NCI-H146 (cell line): ENCODE data around the gene AP1S1.
"Not testable (repeated sequence)": the region's sequence is repeated elsewhere in the genome, so short reads cannot be mapped to it uniquely, and the experiment has no call there.

Experiments used
- DNase-seq: peaks from one replicate; lab custom pipeline; 2025; lab: John Stamatoyannopoulos, UW

Gene AP1S1

GRCh38 chr7:101170617-101171441 lies 16.6 kb downstream of the AP1S1 start:
- no peak for DNase-seq

DNA sequence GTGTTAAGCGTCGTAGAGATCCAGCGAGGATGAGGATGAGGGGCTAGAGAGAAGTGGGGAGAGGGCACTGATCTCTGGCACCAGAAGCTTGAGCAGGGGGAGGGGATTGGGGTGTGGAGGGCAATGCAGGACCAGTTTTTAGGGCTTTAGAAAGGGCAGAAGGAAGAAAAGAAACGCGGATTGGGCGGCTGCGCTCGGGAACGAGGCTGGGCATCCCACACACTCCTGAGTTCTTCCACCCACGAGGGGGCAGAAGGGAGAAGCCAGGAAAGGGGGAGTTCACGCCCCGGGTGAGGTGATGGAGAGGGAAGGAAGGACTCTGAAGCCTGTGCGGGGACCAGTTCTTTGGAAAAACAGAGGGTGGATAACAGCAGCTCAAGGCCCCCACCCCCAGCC lies 17.2 kb downstream of the AP1S1 start:
- peak; percentile 13 for DNase-seq

DNA sequence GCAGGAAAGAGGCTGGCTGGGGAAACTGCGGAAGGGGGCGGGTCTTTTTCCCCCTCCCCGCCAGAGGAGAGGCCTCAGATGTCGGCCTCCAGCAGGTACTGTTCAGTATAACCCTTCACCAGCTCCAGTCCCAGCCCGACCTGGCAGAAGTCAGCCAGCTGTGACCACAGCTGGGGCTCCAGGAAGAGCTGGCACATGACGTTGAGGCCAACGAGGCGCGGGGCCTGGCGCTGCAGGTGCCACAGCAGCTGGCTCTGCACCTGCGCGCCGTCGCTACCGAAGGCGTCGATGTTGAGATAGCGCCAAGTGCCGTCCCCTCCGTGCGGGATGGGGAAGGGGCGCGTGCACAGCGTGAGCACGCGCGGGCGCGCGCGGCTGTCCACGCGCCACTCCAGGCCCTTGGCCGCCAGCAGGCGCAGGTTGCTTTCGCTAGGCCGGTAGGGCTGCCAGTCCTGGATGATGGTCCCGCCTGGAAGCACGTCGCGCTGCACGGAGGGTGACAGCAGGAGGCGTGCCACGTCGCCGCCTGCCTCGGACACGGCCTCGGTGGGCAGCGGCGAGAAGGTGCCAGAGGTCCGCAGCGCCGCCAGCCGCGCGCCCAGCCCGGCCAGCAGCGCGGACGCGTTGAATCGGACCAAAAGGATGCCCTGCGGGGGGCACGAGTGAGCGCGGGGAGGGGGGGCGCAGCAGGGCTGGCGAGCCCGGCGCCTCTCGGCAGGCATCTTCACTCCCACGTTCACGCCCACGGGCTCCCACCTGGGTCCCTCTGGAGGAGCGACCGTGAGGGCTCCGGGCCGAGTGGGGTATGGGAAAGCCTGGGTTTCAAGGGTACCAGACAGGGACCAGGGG lies 18.0 kb downstream of the AP1S1 start:
- DNase-seq: peak; percentile 55

GRCh38 chr7:101172854-101173751 lies 18.8 kb downstream of the AP1S1 start:
- peak; percentile 61 for DNase-seq

GRCh38 chr7:101173752-101174244 lies 19.5 kb downstream of the AP1S1 start:
- DNase-seq: peak; percentile 41

DNA sequence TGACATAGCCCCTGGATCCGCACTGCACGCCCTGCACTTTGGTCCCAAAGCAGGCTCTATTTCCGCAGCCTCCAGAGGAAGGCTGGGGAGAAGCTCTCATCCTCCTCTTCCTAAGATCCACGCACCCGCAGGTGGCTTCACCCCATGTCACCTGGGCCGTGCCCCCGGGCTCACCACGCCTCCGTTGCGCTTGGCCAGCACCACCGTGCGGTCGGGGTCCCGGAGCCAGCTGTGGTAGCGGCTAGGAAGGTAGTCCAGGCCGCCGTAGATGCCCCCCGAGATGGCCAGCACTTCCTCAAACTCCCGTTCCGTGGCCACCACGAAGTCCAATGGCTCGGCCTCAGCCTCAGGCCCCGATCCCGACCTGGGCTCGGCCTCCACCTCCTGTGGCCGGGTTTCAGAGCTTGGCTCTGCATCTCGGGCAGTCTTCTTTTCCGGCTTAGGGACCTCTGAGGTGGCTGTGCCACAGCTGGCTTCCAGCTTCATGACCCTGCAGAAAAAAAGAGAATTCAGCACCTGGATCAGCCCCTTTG lies 20.1 kb downstream of the AP1S1 start:
- DNase-seq: no peak

GRCh38 chr7:101175664-101176063 lies 21.4 kb downstream of the AP1S1 start:
- DNase-seq: no peak

- DNase-seq: no peak
Observed at GRCh38 chr7:101177644-101178043, 23.4 kb downstream of the AP1S1 start.

DNA sequence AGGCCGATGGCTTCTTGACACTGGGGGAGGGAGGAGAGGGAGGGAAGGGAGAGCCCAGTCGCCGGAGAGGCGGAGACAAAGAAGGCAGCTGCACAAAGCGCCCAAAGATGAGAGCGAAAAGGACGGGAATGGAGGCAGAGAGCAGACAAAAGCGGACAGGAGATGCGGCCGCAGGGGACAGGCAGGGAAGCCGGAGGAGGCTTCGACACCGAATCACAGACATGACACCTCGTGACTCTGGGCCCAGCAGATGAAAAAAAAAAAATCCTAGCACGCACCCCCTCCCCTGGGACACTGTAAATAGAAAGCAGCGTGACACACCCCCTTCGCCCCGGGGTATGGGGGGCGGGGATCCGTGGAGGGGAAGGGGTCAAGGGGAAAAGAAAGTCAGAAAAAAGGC lies 24.8 kb downstream of the AP1S1 start:
- DNase-seq: peak; percentile 58

- no peak for DNase-seq
Observed at GRCh38 chr7:101179713-101180112, 25.4 kb downstream of the AP1S1 start.

- DNase-seq: no peak
Observed at GRCh38 chr7:101180130-101180755, 26.0 kb downstream of the AP1S1 start, which contains the start of gene NAT16. Gene NAT16 (minus strand): TSS chr7:101180293. CDS start chr7:101174807, 5,486 bp downstream.

- DNase-seq: no peak
Observed at GRCh38 chr7:101185258-101185839, 31.1 kb downstream of the AP1S1 start.

DNA sequence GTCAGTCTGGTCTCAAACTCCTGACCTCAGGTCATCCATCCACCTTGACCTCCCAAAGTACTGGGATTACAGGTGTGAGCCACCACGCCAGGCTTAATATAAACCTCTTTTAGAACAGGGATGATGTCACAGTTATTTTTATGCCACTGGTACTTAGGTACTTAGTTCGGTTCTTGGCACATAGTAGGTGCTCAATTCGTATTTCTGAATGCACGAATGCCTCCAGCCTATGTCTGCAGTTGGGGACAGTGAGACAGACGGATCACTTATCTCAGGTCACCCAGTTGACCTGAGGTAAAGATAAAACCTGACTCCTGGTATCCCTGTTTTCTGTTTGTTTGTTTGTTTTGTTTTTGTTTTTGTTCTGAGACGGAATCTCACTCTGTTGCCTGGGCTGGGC lies 31.9 kb downstream of the AP1S1 start:
- no peak for DNase-seq

DNA sequence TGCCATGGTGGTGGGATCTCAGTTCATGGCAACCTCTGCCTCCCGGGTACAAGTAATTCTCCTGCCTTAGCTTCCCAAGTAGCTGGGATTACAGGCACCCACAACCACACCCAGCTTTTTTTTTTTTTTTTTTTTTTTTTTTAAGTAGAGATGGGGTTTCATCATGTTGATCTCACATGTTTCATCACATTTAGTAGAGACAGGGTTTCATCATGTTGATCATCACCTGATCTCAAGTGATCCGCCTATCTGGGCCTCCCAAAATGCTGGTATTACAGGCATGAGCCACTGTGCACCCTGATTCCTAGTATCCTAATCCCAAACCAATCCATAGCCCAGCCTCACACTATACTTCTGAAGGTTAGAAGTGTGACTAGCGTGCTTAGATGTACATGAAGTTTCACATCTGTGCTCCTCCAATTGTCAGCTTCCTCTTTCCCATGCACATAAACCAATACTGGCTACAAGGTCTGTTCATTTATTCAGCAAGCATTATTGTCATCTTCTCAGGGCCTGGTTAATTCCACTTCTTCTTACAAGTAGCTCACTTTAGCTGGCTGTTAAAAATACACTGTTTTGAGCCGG lies 32.7 kb downstream of the AP1S1 start:
- DNase-seq: no peak

DNA sequence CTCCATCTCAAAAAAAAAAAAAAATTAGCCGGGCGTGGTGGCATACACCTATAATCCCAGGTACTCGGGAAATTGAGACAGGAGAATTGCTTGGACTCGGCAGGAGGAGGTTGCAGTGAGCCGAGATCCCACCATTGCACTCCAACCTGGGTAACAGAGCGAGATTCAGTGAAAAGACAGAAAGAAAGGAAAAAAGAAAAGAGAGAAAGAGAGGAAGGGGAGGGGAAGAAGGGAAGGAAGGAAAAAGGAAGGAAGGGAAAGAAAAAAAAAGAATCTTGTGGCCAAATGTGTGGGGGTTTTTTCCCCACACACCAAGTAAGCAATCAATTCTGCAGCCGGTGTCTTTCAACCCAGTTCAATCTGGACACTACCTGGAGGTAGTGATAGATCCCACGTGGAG lies 34.8 kb downstream of the AP1S1 start:
- DNase-seq: no peak

DNA sequence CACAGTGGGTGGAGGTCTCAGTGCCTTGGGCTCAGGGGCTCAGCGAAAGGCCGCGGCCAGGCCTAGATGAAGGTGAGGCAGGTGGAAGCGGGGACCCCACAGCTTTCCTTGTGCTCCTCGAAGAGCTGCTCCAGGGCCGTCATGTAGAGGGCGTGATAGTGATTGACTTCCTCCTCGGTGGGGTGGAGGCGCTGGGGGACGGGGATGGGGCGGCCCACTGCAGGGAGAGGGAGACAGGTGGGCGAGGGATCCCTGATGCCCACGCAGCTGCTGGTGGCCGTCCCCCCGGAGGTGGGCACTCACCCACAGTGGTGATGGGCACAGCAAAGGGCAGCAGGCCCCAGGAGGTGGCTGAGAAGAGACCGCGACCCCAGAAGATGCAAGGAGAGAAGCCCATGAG lies 41.6 kb downstream of the AP1S1 start:
- no peak for DNase-seq

DNA sequence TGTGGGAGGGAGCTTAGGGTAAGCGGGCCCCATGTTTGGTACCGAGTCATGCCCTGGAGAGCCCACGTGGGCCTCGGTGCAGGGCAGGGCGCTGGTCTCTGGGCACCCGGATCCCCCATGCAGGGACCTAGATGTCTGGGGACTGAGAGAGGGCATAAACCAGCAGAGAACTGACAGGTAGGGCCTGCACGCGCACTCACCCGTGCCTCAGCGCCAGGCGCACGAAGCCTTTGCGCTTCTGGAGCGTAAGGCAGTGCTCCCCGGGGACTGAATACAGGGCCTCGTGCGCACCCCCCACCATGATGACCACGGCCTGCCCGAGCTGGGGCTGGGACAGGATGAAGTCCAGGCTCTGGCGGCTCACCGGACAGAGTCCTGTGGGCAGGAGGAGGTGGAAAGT lies 43.7 kb downstream of the AP1S1 start:
- no peak for DNase-seq

DNA sequence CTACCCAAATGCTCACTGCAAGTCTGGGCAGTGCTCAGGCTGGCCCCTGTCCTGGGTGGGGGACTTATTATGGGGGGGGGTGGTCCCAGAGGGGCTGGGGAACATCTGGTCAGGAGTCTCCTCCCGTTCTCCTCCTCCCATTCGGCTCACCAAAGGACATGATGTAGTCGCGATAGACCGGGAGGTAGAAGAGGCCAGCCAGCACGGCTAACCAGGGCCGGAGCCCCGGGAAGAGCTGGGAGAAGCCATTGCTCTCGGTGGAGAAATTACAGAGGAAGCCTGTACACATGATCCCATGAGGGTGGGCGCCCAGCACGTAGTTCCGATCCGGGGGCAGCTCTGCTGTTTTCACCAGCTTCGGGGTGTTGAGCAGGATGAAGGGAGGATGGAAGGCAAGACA lies 44.2 kb downstream of the AP1S1 start:
- no peak for DNase-seq

- not testable (repeated sequence) for DNase-seq
Observed at GRCh38 chr7:101199522-101199921, 45.2 kb downstream of the AP1S1 start.

DNA sequence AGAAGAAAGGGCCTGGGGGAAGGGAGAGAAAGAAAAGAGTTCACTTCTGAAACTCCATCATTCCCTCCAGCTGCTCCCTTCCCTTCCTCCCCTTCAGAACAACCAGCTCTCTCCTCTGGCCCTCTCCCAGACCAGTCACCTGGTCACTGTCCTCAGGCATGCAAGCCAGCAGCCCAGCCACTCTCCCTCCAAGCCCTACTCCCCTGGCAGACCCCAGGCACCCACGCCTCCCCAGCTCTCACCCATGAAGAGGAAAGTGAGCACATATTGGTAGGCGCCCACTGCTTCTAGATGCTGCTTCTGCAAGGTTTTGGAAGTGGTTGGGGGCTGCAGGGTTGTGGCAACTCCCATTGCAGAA lies 46.2 kb downstream of the AP1S1 start:
- DNase-seq: no peak
